DOHH2 (cell line): ENCODE data around the gene CCDC6.

ENCODE experiments used
- EZH2phosphoT487 ChIP-seq: fragments of 200-600 bp; sonication (generic); IDR thresholded peaks from 2 replicates; pipeline ENCODE4 v1.6.1; 2017; ENCODE audit warnings: borderline replicate concordance, mild to moderate bottlenecking, antibody characterized with exemption, low read length, moderate library complexity, mixed read lengths
- TF ChIP-seq, protein P1 (sequence below): fragments of 200-600 bp; sonication (generic); IDR thresholded peaks from one replicate; pipeline ENCODE4 v1.5.1; 2014; ENCODE audit warnings: antibody characterized with exemption, mild to moderate bottlenecking, low read depth, low read length; ENCODE audit not compliant: poor library complexity, severe bottlenecking

DNA sequence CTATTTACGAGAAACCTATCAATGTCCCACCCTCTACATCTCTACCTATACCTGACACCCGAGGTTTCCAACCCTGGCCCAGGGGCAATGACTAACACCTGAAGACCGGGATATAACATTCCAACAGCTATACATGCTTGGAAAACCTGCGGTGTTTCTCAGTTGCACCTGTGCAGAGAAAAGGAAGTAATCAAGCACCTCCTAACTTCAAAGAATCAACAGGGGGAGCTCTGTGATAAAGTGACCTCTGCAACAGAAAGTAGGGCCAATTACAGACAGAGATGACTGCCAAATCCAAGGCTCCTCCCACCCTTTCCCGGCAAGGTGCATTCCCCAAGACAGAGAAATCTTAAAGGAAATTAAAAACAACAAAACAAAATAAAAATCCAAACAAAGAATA, 41.3 kb downstream of the CCDC6 start:
- TF ChIP-seq, protein P1, sequence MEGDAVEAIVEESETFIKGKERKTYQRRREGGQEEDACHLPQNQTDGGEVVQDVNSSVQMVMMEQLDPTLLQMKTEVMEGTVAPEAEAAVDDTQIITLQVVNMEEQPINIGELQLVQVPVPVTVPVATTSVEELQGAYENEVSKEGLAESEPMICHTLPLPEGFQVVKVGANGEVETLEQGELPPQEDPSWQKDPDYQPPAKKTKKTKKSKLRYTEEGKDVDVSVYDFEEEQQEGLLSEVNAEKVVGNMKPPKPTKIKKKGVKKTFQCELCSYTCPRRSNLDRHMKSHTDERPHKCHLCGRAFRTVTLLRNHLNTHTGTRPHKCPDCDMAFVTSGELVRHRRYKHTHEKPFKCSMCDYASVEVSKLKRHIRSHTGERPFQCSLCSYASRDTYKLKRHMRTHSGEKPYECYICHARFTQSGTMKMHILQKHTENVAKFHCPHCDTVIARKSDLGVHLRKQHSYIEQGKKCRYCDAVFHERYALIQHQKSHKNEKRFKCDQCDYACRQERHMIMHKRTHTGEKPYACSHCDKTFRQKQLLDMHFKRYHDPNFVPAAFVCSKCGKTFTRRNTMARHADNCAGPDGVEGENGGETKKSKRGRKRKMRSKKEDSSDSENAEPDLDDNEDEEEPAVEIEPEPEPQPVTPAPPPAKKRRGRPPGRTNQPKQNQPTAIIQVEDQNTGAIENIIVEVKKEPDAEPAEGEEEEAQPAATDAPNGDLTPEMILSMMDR: peak; percentile 71
- TF ChIP-seq EZH2phosphoT487: no peak
